Heart left ventricle (tissue), 13 donors: ENCODE data around the gene DMGDH.

Experiments
- POLR2A ChIP-seq, 2 donors: fragments of 450-650 bp; IDR thresholded peaks; one replicate each; pipeline ENCODE4 v1.6.1; 2017; ENCODE audit warnings: antibody characterized with exemption in 2 of 2, mild to moderate bottlenecking in 2 of 2, moderate library complexity in 2 of 2
- TF ChIP-seq, protein P1 (sequence below), 12 donors: fragments of 200-600 bp; sonication (generic) in 4 of 12; IDR thresholded peaks; one replicate each; pipeline versions ENCODE4 v1.5.0 to v1.8.0; 2018 to 2022; ENCODE audit warnings: antibody characterized with exemption in 12 of 12, mild to moderate bottlenecking in 5 of 12
- donor health status: ischemic (EF 13 %, LVEDD 7.1; RV severe dilation, severe dysfunction).
- donor health status: DM: no; HTN: yes; CAD: no.
- donor health status: DM: no; HTN: no; CAD: no.
- donor health status: ischemic (EF 25% LVEDD 6.9; RV normal size, moderate dysfunction).
- donor health status: ischemic (EF 25% LVEDD 5.7; RV mildly dilated, moderate dysfunction).
- donor health status: ischemic (EF 35%, LVEDD 5.7; RV mildly dilated, moderate dysfunction).
- donor health status: nonischemic (EF 11% LVEDD 7.7; RV severe dilation, severe dysfunction).
- donor health status: DM: yes; HTN: yes; CAD: no.
- donor health status: PGD.
- donor health status: ischemic (EF 29% LVEDD 5.4; RV normal size, mild dysfunction).
- donor health status: nonischemic (EF 23%, LVEDD 6.1; RV moderate dilation, normal function).

DNA sequence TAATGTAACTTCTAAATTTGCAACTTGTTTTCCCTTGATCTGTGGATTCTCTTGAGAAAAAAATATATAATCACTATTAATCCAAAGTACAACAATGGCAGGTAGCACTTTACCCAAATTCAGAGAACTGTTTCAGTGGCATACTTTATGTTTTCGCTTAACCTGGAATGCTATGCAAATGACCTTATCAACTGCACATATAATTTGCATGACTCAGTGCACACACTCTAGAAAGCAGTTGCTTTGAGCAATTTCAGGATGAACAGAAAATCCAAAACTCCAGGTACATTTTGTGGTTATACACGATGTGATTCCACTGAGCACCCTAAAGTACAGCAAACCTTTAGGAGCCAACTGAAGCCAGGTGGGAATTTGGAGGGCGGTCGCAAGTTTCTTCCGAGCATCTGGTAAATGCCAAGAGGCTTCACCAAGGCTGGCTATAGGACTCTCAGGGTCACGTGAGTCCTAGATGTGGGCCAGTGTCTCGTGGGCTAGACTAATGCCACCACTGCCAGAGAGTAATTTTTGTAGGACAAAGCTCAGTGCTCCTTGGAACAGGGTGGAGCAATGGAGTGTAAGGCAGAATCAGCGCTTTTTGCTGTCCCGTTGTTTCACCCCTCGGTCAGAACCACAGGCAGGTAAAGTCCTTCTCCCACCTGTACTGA lies 37.3 kb downstream of the DMGDH start:
- TF ChIP-seq, protein P1, sequence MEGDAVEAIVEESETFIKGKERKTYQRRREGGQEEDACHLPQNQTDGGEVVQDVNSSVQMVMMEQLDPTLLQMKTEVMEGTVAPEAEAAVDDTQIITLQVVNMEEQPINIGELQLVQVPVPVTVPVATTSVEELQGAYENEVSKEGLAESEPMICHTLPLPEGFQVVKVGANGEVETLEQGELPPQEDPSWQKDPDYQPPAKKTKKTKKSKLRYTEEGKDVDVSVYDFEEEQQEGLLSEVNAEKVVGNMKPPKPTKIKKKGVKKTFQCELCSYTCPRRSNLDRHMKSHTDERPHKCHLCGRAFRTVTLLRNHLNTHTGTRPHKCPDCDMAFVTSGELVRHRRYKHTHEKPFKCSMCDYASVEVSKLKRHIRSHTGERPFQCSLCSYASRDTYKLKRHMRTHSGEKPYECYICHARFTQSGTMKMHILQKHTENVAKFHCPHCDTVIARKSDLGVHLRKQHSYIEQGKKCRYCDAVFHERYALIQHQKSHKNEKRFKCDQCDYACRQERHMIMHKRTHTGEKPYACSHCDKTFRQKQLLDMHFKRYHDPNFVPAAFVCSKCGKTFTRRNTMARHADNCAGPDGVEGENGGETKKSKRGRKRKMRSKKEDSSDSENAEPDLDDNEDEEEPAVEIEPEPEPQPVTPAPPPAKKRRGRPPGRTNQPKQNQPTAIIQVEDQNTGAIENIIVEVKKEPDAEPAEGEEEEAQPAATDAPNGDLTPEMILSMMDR (IDR thresholded peaks at IDR 0.05): no peak
- TF ChIP-seq POLR2A (IDR thresholded peaks at IDR 0.05): no peak
